HG03439 (cell line): ENCODE measurements around the gene TMCC1.
"Not testable (repeated sequence)": the region's sequence is repeated elsewhere in the genome, so short reads cannot be mapped to it uniquely, and the experiment has no call there.

Experiments
- ATAC-seq: cut with Tn5 transposase; IDR thresholded peaks from one replicate; pipeline ENCODE4 v1.9.1; 2021; ENCODE audit warnings: mild to moderate bottlenecking, moderate library complexity; ENCODE audit not compliant: unreplicated experiment

TMCC1 gene

GRCh38 chr3:129656659-129657247 is 236.8 kb downstream of the TMCC1 start:
- no peak for ATAC-seq

GRCh38 chr3:129655291-129655700 is 238.2 kb downstream of the TMCC1 start:
- ATAC-seq, result no peak

GRCh38 chr3:129654131-129654530 is 239.4 kb downstream of the TMCC1 start:
- no peak for ATAC-seq

- ATAC-seq, result no peak
These were observed 240.5 kb downstream of the TMCC1 start for GRCh38 chr3:129653019-129653418.

- no peak for ATAC-seq
These were observed 241.9 kb downstream of the TMCC1 start for GRCh38 chr3:129651435-129652202.

- no peak for ATAC-seq
These were observed 243.1 kb downstream of the TMCC1 start for GRCh38 chr3:129650256-129650872.

GRCh38 chr3:129648391-129648790 is 245.1 kb downstream of the TMCC1 start:
- no peak for ATAC-seq

GRCh38 chr3:129645286-129645685 is 248.2 kb downstream of the TMCC1 start:
- no peak for ATAC-seq

- no peak for ATAC-seq
These were observed 248.7 kb downstream of the TMCC1 start for GRCh38 chr3:129644836-129645235.

- ATAC-seq, result not testable (repeated sequence)
These were observed 251.8 kb downstream of the TMCC1 start for GRCh38 chr3:129641567-129642260.

- ATAC-seq, result not testable (repeated sequence)
These were observed 252.5 kb downstream of the TMCC1 start for GRCh38 chr3:129640985-129641384.

GRCh38 chr3:129638481-129638880 is 255.0 kb downstream of the TMCC1 start:
- ATAC-seq, result no peak

- ATAC-seq, result no peak
These were observed 257.4 kb downstream of the TMCC1 start for GRCh38 chr3:129636082-129636481.

GRCh38 chr3:129635656-129636055 is 257.9 kb downstream of the TMCC1 start:
- ATAC-seq, result no peak

- ATAC-seq, result no peak
These were observed 259.6 kb downstream of the TMCC1 start for GRCh38 chr3:129633751-129634481.

- no peak for ATAC-seq
These were observed 260.5 kb downstream of the TMCC1 start for GRCh38 chr3:129632977-129633376.

GRCh38 chr3:129632556-129632955 is 261.0 kb downstream of the TMCC1 start:
- ATAC-seq, result no peak

GRCh38 chr3:129632056-129632455 is 261.5 kb downstream of the TMCC1 start:
- ATAC-seq, result no peak

- no peak for ATAC-seq
These were observed 264.5 kb downstream of the TMCC1 start for GRCh38 chr3:129629011-129629410.

GRCh38 chr3:129628169-129628522 is 265.4 kb downstream of the TMCC1 start:
- ATAC-seq, result no peak
